ENCODE measurements around the gene RNF103. TPM values are rescaled to one million over a fixed set of nuclear protein-coding genes. Genes with fewer than 3 reads are reported as not detected.

The RNF103 gene
- total RNA-seq, 2 donors from 2014 or later: 17.4 to 24.8 TPM

GRCh38 chr2:86580560-86580959 lies 43.1 kb downstream of the RNF103 start:
- H3K27ac Mint-ChIP-seq: no peak overlapping the region
- no peaks in the 10 kb centered on the region for H3K27me3 Mint-ChIP-seq (ENCODE audit: low read depth)
- no peak overlapping the region for H3K4me3 Mint-ChIP-seq
- H3K4me1 Mint-ChIP-seq (ENCODE audit: low read depth): peaks cover 20% of the 10 kb centered on the region
- H3K9me3 Mint-ChIP-seq: no peaks in the 10 kb centered on the region
- no peak for ATAC-seq (replicated peaks in 1 of 2)
- H3K36me3 Mint-ChIP-seq (ENCODE audit: insufficient read depth in 2 of 2): peaks cover 0 to 4% of the 10 kb centered on the region in 2 donors
- DNase-seq: no peak

GRCh38 chr2:86577817-86578456 lies 45.7 kb downstream of the RNF103 start:
- H3K4me3 Mint-ChIP-seq: no peak overlapping the region

GRCh38 chr2:86570059-86570458 lies 53.6 kb downstream of the RNF103 start:
- Mint-ChIP-seq H3K36me3 (ENCODE audit: insufficient read depth in 2 of 2) (peaks cover 0 to 3% of the 10 kb centered on the region in 2 donors), H3K27me3 (ENCODE audit: low read depth) (no peaks in the 10 kb centered on the region), H3K27ac (no peak overlapping the region)

More at GRCh38 chr2:86577817-86578456, 45.7 kb downstream of the RNF103 start:
- Mint-ChIP-seq H3K27me3 (ENCODE audit: low read depth) (no peaks in the 10 kb centered on the region), H3K9me3 (no peaks in the 10 kb centered on the region), H3K36me3 (ENCODE audit: insufficient read depth in 2 of 2) (peaks cover 0 to 4% of the 10 kb centered on the region in 2 donors), H3K4me1 (ENCODE audit: low read depth) (peaks cover 3% of the 10 kb centered on the region), H3K27ac (peak overlapping the region; percentile 28)
- no peak for ATAC-seq (replicated peaks in 1 of 2)
- DNase-seq: no peak

GRCh38 chr2:86566821-86567190 lies 56.9 kb downstream of the RNF103 start:
- no peak overlapping the region for H3K27ac Mint-ChIP-seq
- no peak overlapping the region for H3K4me3 Mint-ChIP-seq
- H3K4me1 Mint-ChIP-seq (ENCODE audit: low read depth): peaks cover 16% of the 10 kb centered on the region
- H3K9me3 Mint-ChIP-seq: peaks cover 3 to 5% of the 10 kb centered on the region in 2 donors
- no peak for ATAC-seq (replicated peaks in 1 of 2)
- no peak for DNase-seq
- H3K27me3 Mint-ChIP-seq (ENCODE audit: low read depth): no peaks in the 10 kb centered on the region
- peaks cover 5% of the 10 kb centered on the region in 2 donors for H3K36me3 Mint-ChIP-seq (ENCODE audit: insufficient read depth in 2 of 2)

More at GRCh38 chr2:86570059-86570458, 53.6 kb downstream of the RNF103 start:
- DNase-seq (no peak), ATAC-seq (replicated peaks in 1 of 2) (no peak)
- no peaks in the 10 kb centered on the region for H3K9me3 Mint-ChIP-seq
- H3K4me1 Mint-ChIP-seq (ENCODE audit: low read depth): no peaks in the 10 kb centered on the region
- H3K4me3 Mint-ChIP-seq: no peak overlapping the region

- peaks cover 21% of the 10 kb centered on the region for H3K4me1 Mint-ChIP-seq (ENCODE audit: low read depth)
- H3K36me3 Mint-ChIP-seq (ENCODE audit: insufficient read depth in 2 of 2): peaks cover 5% of the 10 kb centered on the region in 2 donors
- no peaks in the 10 kb centered on the region for H3K27me3 Mint-ChIP-seq (ENCODE audit: low read depth)
- H3K9me3 Mint-ChIP-seq: peaks cover 3 to 5% of the 10 kb centered on the region in 2 donors
- no peak overlapping the region for H3K27ac Mint-ChIP-seq
- no peak overlapping the region for H3K4me3 Mint-ChIP-seq
- ATAC-seq (replicated peaks in 1 of 2) (no peak), DNase-seq (no peak)
Observed at GRCh38 chr2:86566158-86566820, 57.4 kb downstream of the RNF103 start.

- Mint-ChIP-seq H3K9me3 (peaks cover 3 to 5% of the 10 kb centered on the region in 2 donors), H3K4me3 (peak overlapping the region; percentile 91 to 94), H3K4me1 (ENCODE audit: low read depth) (peaks cover 24% of the 10 kb centered on the region), H3K27ac (peak overlapping the region; percentile 94), H3K27me3 (ENCODE audit: low read depth) (no peaks in the 10 kb centered on the region), H3K36me3 (ENCODE audit: insufficient read depth in 2 of 2) (peaks cover 5 to 10% of the 10 kb centered on the region in 2 donors)
- ATAC-seq (replicated peaks in 1 of 2): no peak
- no peak for DNase-seq
Observed at GRCh38 chr2:86563650-86564061, 60.0 kb downstream of the RNF103 start.

GRCh38 chr2:86562922-86563649 lies 60.6 kb downstream of the RNF103 start, which contains the start of gene CHMP3:
Gene CHMP3, minus strand, starts transcription at chr2:86563443. Its CDS starts 95 bp downstream, at chr2:86563348.
- Mint-ChIP-seq H3K27ac (peak within 1 kb of the TSS; percentile 94), H3K27me3 (ENCODE audit: low read depth) (no peaks in the 10 kb centered on the region), H3K36me3 (ENCODE audit: insufficient read depth in 2 of 2) (peaks cover 5 to 12% of the 10 kb centered on the region in 2 donors), H3K4me1 (ENCODE audit: low read depth) (peaks cover 24% of the 10 kb centered on the region), H3K9me3 (peaks cover 3 to 5% of the 10 kb centered on the region in 2 donors), H3K4me3 (peak within 1 kb of the TSS; percentile 91 to 94)
- peak; percentile 97 for DNase-seq
- ATAC-seq (replicated peaks in 1 of 2): peak; percentile 89 to 90

- peak overlapping the region; percentile 91 to 94 for H3K4me3 Mint-ChIP-seq
- H3K27me3 Mint-ChIP-seq (ENCODE audit: low read depth): no peaks in the 10 kb centered on the region
Observed at GRCh38 chr2:86562485-86562921, 61.2 kb downstream of the RNF103 start.

GRCh38 chr2:86557836-86558235 lies 65.8 kb downstream of the RNF103 start:
- H3K4me3 Mint-ChIP-seq: no peak overlapping the region
- no peaks in the 10 kb centered on the region for H3K27me3 Mint-ChIP-seq (ENCODE audit: low read depth)
- no peaks in the 10 kb centered on the region for H3K9me3 Mint-ChIP-seq
- H3K36me3 Mint-ChIP-seq (ENCODE audit: insufficient read depth in 2 of 2): peaks cover 0 to 6% of the 10 kb centered on the region in 2 donors
- no peak for DNase-seq
- H3K4me1 Mint-ChIP-seq (ENCODE audit: low read depth): peaks cover 22% of the 10 kb centered on the region
- H3K27ac Mint-ChIP-seq: no peak overlapping the region
- no peak for ATAC-seq (replicated peaks in 1 of 2)

More at GRCh38 chr2:86562485-86562921, 61.2 kb downstream of the RNF103 start:
- Mint-ChIP-seq H3K27ac (peak overlapping the region; percentile 94), H3K4me1 (ENCODE audit: low read depth) (peaks cover 24% of the 10 kb centered on the region), H3K9me3 (peaks cover 3 to 5% of the 10 kb centered on the region in 2 donors), H3K36me3 (ENCODE audit: insufficient read depth in 2 of 2) (peaks cover 5 to 12% of the 10 kb centered on the region in 2 donors)
- DNase-seq (no peak), ATAC-seq (replicated peaks in 1 of 2) (no peak)

GRCh38 chr2:86556508-86556907 lies 67.2 kb downstream of the RNF103 start:
- Mint-ChIP-seq H3K4me1 (ENCODE audit: low read depth) (peaks cover 23% of the 10 kb centered on the region), H3K27me3 (ENCODE audit: low read depth) (no peaks in the 10 kb centered on the region), H3K4me3 (no peak overlapping the region), H3K9me3 (no peaks in the 10 kb centered on the region), H3K27ac (no peak overlapping the region), H3K36me3 (ENCODE audit: insufficient read depth in 2 of 2) (peaks cover 0 to 6% of the 10 kb centered on the region in 2 donors)
- no peak for ATAC-seq (replicated peaks in 1 of 2)
- DNase-seq: no peak
